Neural cell (in vitro differentiated cells): ENCODE measurements around the gene MZF1.

Source experiments
- EP300 ChIP-seq: fragments of 450-650 bp; conservative IDR thresholded peaks from 2 replicates; pipeline ENCODE4 v1.6.1; 2014; ENCODE audit warnings: antibody characterized with exemption, mild to moderate bottlenecking, moderate library complexity; ENCODE audit not compliant: poor library complexity, severe bottlenecking
- SMC3 ChIP-seq: fragments of 450-650 bp; conservative IDR thresholded peaks from 2 replicates; pipeline ENCODE4 v1.6.1; 2014; ENCODE audit warnings: antibody characterized with exemption, mild to moderate bottlenecking, moderate library complexity; ENCODE audit not compliant: poor library complexity
- TAF1 ChIP-seq: IDR thresholded peaks from 2 replicates; pipeline ENCODE4 v1.6.1; 2012; ENCODE audit warnings: low read depth
- TF ChIP-seq, protein P1 (sequence below): fragments of 450-650 bp; IDR thresholded peaks from 2 replicates; pipeline ENCODE4 v1.5.1; 2014; ENCODE audit warnings: antibody characterized with exemption, mild to moderate bottlenecking, moderate library complexity; ENCODE audit not compliant: poor library complexity, severe bottlenecking
- TF ChIP-seq, protein P2 (sequence below): IDR thresholded peaks from 2 replicates; pipeline ENCODE4 v1.6.1; 2012; ENCODE audit warnings: borderline replicate concordance

DNA sequence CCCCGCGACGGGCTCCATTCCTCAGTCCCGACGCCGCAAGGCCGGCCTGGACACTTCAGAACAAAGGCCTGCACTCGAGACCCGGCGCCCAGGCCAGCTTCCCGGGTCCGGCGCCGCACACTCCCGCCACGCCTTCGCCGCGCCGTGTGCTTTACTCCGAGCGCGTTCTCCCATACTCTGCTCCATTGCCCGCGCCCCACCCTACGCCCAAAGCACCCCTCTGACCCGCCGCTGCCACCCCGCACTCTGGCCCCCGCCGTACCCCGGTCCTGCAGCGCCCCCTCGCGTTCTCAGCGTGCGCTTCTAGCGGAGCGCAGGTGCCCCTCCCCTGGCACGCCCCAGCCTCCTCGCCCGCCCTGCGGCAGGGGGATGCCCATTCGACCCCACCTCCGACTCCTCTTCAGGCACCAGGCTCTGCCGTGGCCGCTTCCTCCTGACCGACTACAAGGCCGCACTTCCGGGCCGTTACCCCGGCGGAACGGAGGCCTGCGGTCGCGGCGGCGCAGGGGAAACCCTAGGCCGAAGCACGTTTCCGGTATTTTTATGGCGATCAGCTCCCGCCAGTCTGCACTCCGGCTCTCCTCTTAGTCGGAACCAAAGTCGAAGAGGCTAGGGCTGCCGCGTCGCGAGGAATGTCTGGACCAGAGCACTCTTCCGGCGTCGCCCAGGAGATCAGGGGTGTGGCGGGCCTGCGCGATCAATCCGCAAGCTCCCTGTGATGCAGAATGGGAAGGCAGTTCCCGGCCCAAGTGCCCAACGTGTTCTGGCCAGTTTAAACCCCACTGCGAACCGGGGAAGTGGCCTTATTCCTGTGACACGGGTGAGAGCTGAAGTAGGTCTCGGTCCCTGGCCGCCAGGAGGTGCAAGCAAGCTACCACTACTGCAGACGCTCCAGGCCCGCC is 53.5 kb downstream of the MZF1 start, which contains the start of gene ZBTB45:
- TF ChIP-seq, protein P1, sequence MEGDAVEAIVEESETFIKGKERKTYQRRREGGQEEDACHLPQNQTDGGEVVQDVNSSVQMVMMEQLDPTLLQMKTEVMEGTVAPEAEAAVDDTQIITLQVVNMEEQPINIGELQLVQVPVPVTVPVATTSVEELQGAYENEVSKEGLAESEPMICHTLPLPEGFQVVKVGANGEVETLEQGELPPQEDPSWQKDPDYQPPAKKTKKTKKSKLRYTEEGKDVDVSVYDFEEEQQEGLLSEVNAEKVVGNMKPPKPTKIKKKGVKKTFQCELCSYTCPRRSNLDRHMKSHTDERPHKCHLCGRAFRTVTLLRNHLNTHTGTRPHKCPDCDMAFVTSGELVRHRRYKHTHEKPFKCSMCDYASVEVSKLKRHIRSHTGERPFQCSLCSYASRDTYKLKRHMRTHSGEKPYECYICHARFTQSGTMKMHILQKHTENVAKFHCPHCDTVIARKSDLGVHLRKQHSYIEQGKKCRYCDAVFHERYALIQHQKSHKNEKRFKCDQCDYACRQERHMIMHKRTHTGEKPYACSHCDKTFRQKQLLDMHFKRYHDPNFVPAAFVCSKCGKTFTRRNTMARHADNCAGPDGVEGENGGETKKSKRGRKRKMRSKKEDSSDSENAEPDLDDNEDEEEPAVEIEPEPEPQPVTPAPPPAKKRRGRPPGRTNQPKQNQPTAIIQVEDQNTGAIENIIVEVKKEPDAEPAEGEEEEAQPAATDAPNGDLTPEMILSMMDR: peak; percentile 82
- TF ChIP-seq TAF1: peak; percentile 92
- TF ChIP-seq EP300: peak; percentile 76
- TF ChIP-seq SMC3: peak; percentile 59
- TF ChIP-seq, protein P2, sequence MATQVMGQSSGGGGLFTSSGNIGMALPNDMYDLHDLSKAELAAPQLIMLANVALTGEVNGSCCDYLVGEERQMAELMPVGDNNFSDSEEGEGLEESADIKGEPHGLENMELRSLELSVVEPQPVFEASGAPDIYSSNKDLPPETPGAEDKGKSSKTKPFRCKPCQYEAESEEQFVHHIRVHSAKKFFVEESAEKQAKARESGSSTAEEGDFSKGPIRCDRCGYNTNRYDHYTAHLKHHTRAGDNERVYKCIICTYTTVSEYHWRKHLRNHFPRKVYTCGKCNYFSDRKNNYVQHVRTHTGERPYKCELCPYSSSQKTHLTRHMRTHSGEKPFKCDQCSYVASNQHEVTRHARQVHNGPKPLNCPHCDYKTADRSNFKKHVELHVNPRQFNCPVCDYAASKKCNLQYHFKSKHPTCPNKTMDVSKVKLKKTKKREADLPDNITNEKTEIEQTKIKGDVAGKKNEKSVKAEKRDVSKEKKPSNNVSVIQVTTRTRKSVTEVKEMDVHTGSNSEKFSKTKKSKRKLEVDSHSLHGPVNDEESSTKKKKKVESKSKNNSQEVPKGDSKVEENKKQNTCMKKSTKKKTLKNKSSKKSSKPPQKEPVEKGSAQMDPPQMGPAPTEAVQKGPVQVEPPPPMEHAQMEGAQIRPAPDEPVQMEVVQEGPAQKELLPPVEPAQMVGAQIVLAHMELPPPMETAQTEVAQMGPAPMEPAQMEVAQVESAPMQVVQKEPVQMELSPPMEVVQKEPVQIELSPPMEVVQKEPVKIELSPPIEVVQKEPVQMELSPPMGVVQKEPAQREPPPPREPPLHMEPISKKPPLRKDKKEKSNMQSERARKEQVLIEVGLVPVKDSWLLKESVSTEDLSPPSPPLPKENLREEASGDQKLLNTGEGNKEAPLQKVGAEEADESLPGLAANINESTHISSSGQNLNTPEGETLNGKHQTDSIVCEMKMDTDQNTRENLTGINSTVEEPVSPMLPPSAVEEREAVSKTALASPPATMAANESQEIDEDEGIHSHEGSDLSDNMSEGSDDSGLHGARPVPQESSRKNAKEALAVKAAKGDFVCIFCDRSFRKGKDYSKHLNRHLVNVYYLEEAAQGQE: peak; percentile 89
